Chondrocyte (in vitro differentiated cells): ENCODE results near the gene CFAP97D2. TPM values are rescaled to one million over a fixed set of nuclear protein-coding genes. Genes with fewer than 3 reads are reported as not detected.

Experiments
- DNase-seq: peaks from one replicate; pipeline ENCODE4 v3.0.0; 2021; ENCODE audit warnings: mixed read lengths, low spot score
- H3K27ac Mint-ChIP-seq: one replicate; pipeline ENCODE4 v1.8.0; 2021; ENCODE audit warnings: mild to moderate bottlenecking, moderate library complexity, mixed read lengths; ENCODE audit not compliant: unreplicated experiment
- H3K27me3 Mint-ChIP-seq: 2 replicates; pipeline ENCODE4 v1.8.0; 2021; ENCODE audit warnings: low read depth, mixed read lengths
- H3K36me3 Mint-ChIP-seq: 2 replicates; pipeline ENCODE4 v1.8.0; 2021; ENCODE audit warnings: low read depth, mixed read lengths
- H3K4me1 Mint-ChIP-seq: 2 replicates; pipeline ENCODE4 v1.8.0; 2021; ENCODE audit warnings: low read depth, mild to moderate bottlenecking, mixed read lengths
- H3K4me3 Mint-ChIP-seq: one replicate; pipeline ENCODE4 v1.8.0; 2021; ENCODE audit warnings: mild to moderate bottlenecking, moderate library complexity, mixed read lengths; ENCODE audit not compliant: unreplicated experiment
- H3K9me3 Mint-ChIP-seq: 2 replicates; pipeline ENCODE4 v1.8.0; 2021; ENCODE audit warnings: low read depth, mixed read lengths
- total RNA-seq: library from RNA; stranded (reverse); gene quantifications from 3 replicates; pipeline ENCODE4 v1.2.1, GENCODE V29; 2021
- TF ChIP-seq, protein P1 (sequence below): fragments of 200-600 bp; sonication (generic); IDR thresholded peaks from 2 replicates; pipeline ENCODE4 v1.5.0; 2021; ENCODE audit warnings: antibody characterized with exemption, mild to moderate bottlenecking, moderate library complexity

Gene CFAP97D2
- total RNA-seq, 1 donor from 2014 or later, result not detected

DNA sequence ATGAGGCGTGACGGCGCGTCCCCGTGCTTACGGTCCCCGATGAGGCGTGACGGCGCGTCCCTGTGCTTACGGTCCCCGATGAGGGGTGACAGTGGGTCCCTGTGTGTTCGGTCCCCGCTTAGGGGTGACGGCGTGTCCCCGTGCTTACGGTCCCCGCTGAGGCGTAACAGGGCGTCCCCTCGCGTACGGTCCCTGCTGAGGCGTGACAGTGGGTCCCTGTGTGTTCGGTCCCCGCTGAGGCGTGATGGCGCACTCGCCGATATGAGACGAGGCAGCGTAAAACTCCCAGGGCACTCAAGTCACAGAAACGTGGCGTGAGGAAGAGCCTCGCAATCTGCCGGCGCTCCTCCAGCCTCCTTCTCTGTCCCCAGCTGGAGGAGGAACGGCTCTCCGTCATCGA lies 20.9 kb downstream of the CFAP97D2 start:
- TF ChIP-seq, protein P1, sequence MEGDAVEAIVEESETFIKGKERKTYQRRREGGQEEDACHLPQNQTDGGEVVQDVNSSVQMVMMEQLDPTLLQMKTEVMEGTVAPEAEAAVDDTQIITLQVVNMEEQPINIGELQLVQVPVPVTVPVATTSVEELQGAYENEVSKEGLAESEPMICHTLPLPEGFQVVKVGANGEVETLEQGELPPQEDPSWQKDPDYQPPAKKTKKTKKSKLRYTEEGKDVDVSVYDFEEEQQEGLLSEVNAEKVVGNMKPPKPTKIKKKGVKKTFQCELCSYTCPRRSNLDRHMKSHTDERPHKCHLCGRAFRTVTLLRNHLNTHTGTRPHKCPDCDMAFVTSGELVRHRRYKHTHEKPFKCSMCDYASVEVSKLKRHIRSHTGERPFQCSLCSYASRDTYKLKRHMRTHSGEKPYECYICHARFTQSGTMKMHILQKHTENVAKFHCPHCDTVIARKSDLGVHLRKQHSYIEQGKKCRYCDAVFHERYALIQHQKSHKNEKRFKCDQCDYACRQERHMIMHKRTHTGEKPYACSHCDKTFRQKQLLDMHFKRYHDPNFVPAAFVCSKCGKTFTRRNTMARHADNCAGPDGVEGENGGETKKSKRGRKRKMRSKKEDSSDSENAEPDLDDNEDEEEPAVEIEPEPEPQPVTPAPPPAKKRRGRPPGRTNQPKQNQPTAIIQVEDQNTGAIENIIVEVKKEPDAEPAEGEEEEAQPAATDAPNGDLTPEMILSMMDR, result no peak
- Mint-ChIP-seq H3K4me3 (no peak overlapping the region), H3K36me3 (no peaks in the 10 kb centered on the region), H3K27ac (no peak overlapping the region), H3K4me1 (no peaks in the 10 kb centered on the region), H3K27me3 (peaks cover 4% of the 10 kb centered on the region), H3K9me3 (no peaks in the 10 kb centered on the region)
- DNase-seq, result no peak

DNA sequence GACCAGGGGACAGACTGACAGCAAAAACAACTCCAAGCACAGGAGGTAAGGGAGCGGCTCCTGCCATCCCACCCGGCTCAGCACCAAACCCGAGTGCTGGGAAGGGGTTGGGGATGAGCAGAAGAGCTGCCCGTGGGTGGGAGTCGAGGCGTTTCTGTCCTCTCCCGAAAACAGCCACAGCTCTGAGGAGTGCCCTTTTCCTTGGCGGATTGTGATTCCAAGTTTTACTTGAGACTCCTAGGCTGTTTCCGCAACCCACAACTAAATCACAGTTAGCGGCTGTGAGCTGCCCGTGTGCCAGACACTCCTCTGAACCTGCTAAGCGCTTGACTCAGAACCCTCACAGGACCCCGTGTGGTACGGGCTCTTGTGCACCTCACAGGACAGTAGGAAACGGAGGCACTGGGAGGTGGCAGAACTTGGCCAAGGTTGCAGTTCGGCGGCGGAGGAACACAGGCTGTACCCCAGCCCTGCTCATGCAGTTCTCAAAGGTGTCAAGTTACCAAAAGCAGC lies 21.4 kb downstream of the CFAP97D2 start:
- no peak overlapping the region for H3K4me3 Mint-ChIP-seq
- TF ChIP-seq, protein P1, result no peak
- no peaks in the 10 kb centered on the region for H3K36me3 Mint-ChIP-seq
- no peaks in the 10 kb centered on the region for H3K4me1 Mint-ChIP-seq
- no peaks in the 10 kb centered on the region for H3K9me3 Mint-ChIP-seq
- no peak overlapping the region for H3K27ac Mint-ChIP-seq
- no peaks in the 10 kb centered on the region for H3K27me3 Mint-ChIP-seq
- DNase-seq, result no peak

DNA sequence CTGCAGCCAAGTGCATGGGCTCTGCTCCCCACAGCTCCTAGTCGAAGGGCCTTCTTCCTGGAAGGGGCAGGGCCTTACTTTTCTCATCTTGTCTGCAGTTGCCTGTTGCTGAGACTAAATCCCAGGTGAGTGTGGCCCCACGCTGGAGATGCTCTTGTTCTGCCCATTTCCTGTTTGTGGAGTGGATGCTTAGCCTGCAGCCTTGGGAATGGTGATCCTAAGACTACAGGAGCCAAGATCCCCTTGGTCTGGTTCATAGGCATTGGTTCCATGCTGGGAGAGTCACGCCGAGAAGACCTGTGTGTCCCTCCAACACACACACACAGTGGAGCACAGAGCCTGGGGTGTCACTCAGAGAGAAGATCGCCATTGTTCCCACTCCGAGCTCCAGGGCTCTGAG lies 23.5 kb downstream of the CFAP97D2 start:
- Mint-ChIP-seq H3K27me3 (no peaks in the 10 kb centered on the region), H3K4me1 (no peaks in the 10 kb centered on the region), H3K4me3 (no peak overlapping the region), H3K36me3 (no peaks in the 10 kb centered on the region), H3K27ac (no peak overlapping the region), H3K9me3 (peaks cover 8% of the 10 kb centered on the region)
- TF ChIP-seq, protein P1, result no peak
- DNase-seq, result no peak

DNA sequence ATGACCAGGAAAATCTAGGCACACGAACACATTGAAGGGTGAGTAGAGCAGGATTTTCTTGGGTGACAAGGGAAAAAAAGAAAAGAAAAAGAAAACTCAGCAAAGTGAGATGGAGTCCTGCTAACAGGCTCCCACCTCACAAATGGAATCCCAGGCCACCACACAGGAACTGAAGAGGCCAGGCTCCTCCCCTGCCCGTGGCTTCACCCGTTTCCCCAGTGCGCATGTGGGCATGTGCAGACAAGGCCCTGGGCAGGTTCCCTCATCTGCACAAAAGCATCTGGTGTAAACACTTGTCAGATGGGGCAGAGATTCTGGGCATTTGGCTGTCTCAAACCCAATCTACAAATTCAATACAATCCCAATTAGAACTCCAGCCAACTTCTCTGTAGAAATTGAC lies 24.5 kb downstream of the CFAP97D2 start:
- H3K4me1 Mint-ChIP-seq, result no peaks in the 10 kb centered on the region
- H3K4me3 Mint-ChIP-seq, result no peak overlapping the region
- no peaks in the 10 kb centered on the region for H3K36me3 Mint-ChIP-seq
- H3K27ac Mint-ChIP-seq, result no peak overlapping the region
- H3K27me3 Mint-ChIP-seq, result no peaks in the 10 kb centered on the region
- peaks cover 10% of the 10 kb centered on the region for H3K9me3 Mint-ChIP-seq
- TF ChIP-seq, protein P1, result no peak
- DNase-seq, result no peak

DNA sequence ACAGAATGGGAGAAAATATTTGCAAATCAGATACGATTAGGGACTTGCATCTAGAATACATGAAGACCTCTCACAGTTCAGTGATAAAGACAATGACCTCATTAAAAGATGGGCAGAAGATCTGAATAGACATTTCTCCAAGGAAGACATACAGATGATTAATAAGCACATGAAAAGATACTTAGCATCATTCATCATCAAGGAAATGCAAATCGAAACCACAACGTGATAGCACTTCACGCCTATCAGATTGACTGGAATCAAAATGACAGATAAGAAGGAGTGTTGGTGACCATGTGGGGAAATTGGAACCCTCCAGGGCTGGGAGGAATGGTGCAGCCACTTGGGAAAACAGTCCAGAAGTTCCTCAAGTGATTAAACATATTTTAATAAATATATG lies 25.8 kb downstream of the CFAP97D2 start:
- Mint-ChIP-seq H3K9me3 (peaks cover 10% of the 10 kb centered on the region), H3K36me3 (no peaks in the 10 kb centered on the region), H3K27me3 (no peaks in the 10 kb centered on the region), H3K4me3 (no peak overlapping the region), H3K27ac (no peak overlapping the region), H3K4me1 (no peaks in the 10 kb centered on the region)
- TF ChIP-seq, protein P1, result no peak
- DNase-seq, result no peak
